ENCODE data around the gene PLEKHN1.
"Not testable (repeated sequence)": the region's sequence is repeated elsewhere in the genome, so short reads cannot be mapped to it uniquely, and the experiment has no call there.

Gene PLEKHN1

DNA sequence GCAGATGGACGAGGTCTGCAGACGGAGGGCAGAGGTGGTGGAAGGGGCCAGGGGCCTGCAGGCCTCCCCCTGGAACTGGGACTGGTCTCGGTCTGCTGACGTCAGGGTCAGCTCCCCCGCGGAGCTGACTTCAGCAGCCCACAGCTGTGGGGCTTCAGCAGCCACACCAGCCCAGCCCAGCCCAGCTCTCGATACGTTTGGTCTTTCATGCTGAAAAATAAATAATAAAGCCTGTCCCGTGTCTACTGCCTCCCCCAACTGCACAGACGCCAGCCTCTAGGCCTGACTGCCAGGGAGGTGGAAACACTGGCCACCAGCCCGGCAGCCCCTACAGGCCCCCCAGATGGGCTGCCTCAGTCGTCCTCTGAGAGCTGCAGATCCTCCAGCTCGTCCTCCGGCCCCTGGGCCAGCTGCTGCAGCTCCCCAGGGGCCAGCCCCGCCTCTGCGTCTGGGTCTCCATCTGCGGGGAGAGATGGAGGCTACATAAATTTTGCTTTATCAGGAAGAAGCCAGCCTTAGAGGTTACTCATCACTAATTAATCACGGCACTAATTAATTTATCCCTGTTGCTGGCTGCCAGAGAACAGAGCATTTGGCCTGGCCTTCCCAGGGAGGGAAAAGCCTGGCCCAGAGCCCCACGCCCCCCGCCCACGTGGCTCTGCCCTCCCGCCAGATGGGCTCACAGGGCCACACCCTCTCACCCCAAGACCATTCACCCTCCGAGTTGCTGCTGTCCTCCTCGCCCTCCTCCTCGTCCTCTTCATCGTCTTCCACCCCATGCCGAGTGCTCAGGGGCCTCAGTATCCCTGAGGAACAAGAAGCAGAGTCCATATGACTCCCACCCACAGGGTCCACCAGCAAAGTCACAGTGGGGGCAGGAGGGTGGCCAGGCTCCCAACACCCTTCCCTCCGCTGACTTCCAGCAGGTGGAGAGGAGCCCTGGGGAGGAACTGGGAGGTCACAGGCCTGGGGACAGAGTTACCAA is 21.6 kb upstream of the PLEKHN1 start:
- DNase-seq: no peak

DNA sequence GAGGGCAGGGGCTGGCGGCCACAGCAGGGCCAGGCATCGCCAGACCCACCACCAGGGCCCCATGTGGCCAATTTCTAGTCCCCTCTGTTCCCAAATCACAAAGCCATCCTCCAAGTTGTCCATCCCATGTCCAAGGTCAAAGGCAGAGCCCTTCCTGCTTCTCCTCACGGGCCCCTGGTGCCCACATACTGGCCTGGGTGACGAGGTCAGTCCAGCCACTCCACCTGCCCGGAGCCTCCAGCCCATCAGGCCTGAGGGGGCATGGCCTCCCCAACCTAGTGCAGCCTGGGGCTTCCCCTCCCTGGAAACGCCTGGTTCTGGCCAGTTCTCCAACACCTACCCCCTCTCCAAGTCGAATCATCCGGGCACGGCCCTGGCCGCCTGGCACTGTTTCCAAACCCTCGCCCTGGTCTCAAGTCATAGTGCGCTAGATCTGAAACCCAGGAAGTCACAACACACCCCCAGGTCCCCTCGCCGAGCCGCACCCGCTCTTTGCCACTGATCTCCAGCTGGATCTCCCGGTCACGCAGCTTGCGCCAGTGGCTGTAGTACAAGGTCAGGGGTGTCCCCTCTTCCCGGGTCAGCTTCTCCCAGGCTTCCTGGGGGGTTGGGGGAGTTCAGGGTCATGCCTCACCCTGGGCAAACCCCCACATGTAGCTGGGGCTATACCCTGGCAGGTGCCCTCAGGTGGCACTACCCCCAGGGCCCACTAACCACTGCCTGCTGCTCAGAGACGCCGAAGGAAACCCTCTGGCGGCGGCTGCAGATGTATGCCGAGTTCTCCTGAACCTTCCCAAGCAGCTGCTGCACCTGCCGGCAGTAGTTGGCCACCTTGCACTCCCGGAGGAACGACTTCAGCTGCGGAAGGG is 20.4 kb upstream of the PLEKHN1 start:
- no peak for DNase-seq

DNA sequence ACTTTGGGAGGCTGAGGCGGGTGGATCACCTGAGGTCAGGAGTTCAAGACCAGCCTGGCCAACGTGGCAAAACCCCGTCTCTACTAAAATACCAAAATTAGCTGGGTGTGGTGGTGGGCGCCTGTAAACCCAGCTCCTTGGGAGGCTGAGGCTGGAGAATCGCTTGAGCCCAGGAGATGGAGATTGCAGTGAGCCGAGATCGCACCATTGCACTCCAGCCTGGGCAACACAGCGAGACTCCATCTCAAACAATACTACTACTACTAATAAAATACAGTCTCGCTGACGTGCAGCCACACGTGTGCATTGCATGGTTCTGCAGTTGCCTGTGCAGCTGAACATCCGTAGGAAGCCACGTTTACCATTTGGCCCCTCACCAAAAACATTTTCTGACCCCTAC is 19.5 kb upstream of the PLEKHN1 start:
- not testable (repeated sequence) for DNase-seq

DNA sequence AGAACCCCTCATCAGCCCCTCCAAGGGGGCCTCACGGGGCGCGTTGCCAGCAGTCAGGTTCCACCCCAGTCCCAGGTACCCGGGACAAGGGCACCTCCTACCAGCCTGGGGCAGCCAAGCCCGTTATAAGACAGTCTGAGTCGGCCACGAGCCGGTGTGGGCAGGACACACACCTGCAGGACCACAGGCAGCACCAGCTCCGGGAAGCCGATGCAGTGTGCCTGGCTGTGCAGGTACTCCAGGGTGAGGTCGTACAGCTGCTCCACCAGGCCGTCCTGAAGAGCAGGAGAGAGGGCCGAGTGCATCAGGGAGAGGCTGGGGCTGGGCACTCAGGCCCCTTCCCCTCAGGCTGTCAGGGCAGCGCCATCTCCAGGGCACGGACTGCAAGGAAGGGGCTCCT is 18.3 kb upstream of the PLEKHN1 start:
- DNase-seq: no peak

DNA sequence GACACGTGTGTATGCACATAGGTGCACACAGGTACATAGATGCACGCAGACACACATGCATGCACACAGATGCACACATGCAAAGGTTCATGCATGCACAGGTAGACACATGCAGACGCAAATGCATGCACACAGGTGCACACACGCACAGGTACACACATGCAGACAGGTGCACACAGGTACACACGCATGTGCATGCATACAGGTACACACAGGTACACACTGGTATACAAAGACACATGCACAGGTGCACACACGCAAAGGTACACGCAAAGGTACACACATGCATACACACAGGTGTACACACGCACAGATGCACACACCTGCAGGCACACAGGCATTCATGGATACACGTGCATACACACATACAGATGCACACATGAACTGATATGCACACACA is 16.0 kb upstream of the PLEKHN1 start:
- no peak for DNase-seq

DNA sequence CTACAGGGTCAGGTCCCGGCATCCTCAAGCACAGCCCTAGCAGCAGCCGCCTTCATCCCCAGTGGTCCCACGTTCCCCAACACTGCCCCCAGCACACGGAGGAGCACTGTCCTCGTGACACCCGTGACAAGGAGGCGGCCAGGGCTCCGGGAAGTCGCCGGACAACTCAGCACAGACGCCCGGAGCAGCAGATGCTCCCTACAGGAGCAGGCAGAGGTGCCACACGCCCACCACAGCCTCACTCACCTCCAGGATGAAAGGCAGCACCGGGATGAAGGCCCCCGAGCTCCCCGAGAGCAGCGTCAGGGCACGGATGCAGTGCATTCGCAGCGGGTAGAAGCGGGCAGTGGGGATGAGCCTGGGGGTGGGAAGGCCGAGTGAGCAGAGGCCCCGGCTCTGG is 15.4 kb upstream of the PLEKHN1 start:
- DNase-seq: no peak

DNA sequence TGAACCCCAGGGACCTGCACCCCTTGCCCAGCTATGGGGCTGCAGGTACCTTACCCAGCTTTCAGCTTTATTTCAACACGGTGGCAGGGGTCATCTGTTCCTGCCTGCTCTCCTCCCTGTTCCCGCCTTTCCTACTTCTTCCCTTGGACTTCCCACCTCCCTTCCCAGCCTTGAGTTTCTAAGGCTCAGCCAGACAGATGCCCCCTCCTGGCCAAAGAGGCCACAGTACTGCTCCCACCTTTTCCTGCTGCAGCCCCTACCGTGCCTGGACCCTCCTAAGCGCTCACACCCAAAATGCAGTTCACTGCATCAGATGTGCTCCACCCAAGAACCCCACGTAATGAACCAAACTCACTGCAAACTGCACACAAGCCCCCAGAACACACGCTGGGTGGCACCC is 14.9 kb upstream of the PLEKHN1 start:
- no peak for DNase-seq

DNA sequence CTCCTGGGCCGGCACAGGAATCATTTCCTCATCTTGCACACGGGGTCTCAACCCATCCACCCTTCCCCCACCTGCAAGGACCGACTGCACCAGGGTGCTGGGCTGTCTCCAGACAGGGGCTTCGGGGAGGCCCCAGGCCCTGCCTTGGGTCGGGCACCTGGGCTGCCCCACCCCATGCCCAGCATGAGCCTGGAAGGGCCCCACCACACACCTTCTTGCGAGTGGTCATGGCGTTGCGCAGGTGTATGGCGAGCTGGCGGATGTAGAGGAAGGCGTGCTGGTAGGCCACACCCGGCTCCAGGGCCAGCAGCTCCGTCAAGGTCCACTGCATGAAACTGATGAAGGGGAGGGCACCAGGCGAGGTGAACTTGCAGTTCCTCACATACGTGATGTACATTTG is 14.1 kb upstream of the PLEKHN1 start:
- no peak for DNase-seq

DNA sequence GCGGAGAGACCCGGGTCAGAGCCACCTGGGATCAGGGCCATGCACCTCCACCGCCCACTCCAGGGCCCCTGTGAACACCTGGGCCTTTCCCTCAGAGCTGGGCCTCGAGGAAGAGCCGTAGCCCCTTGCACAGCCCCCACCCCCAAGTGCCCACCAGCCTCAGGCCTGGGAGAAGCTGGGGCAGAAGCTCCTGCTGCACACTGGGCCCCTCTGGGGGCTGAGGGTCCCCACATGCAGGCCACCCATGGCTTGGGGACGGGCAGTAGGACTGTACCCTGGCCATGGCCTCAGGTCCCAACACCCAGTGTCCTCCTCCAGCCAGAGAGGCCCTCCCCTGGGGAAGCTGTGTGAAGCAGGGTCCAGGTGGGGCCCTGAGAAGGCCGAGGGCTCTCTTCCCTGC is 13.7 kb upstream of the PLEKHN1 start:
- DNase-seq: no peak

DNA sequence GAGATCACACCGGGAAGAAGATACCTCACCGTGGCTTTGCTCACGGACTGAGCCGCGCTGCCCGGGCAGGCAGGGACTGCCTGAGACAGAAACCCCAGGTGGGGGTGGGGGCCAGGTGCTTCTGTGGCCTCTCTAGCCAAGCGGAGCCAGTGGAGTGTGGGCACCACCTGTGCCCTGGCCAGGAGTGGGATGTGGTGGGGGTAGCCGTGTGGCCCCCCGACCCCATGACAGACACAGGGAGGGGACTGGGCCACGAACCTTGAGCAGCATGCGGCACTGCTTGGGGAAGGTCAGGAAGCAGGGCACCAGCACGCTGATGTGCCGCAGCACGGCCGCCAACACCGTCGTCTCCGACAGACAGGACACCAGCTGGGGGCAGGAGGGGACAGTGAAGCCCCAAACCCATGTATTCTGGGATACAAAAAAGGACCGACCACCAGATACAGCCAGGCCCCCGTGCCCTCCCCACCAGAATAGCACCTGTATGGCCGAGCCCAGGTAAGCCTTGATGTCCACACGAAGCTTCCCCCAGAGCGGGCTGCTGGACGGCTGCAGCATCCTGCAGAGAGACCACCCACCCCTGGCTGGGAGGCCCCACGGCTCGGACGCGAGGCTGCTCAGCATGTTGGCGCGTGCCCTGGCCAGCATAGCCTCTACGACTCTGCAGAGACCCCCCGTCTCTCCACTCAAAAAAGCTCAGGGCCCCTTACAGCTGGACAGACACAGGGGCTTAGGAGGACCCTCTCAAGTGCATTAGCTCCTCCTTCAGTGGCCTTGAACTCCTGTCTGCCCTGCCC is 12.6 kb upstream of the PLEKHN1 start:
- no peak for DNase-seq

DNA sequence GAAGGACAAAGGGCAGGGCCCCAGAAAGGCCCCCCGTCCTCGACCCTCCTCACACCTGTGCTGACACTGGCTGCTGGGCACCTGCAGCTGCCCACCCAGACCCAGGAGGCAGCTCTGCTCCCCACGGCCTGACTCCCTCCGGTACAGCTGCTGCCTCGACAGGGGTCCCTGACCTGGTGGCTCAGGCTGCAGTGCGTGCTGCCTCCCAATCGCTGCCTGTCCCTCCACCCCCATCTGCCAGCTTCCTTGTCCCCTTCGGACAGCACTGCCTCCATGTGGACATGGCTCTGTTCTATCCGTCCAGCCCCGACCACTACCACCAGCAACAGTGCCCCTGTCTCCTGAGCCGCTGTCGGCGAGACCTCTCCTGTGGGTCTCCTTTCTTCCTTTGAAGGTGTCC is 11.4 kb upstream of the PLEKHN1 start:
- DNase-seq: no peak

DNA sequence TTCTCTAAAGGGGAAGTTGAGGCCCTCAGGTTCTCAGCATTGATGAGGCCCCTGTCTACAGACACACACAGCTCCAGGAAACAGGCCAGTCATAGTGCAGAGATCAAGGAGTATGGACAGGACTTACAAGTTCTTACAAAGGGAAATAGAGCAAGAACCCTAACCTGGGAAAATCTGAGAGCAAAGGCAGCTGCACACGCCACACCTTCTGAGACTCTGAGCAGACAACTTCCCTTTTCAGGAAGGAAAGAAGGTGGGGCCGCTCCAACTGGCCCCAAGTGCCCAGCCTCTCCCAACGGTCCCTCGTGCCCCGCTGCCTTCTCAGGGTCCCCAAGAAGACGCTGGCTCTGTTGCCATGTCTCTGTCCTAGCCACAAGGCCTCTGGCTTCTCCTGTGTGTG is 10.8 kb upstream of the PLEKHN1 start:
- DNase-seq: no peak

DNA sequence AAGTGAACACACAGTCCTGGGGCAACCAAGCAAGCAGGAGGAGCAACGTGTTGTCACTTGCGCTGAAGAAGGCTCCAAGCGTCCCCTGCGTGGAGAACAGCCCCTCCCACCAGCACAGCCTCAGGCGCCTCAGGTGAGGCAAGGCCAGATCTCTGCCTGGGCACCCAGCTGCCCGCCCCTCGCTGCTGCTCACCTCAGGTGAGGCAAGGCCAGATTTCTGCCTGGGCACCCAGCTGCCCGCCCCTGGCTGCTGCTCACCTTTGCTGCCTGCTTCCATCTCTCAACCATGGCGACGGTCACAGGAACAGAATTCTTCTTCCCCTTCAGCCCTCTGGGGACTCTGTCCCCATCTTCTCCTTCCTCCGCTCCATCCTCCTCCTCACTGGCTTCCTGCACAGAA is 9.6 kb upstream of the PLEKHN1 start:
- DNase-seq: no peak

DNA sequence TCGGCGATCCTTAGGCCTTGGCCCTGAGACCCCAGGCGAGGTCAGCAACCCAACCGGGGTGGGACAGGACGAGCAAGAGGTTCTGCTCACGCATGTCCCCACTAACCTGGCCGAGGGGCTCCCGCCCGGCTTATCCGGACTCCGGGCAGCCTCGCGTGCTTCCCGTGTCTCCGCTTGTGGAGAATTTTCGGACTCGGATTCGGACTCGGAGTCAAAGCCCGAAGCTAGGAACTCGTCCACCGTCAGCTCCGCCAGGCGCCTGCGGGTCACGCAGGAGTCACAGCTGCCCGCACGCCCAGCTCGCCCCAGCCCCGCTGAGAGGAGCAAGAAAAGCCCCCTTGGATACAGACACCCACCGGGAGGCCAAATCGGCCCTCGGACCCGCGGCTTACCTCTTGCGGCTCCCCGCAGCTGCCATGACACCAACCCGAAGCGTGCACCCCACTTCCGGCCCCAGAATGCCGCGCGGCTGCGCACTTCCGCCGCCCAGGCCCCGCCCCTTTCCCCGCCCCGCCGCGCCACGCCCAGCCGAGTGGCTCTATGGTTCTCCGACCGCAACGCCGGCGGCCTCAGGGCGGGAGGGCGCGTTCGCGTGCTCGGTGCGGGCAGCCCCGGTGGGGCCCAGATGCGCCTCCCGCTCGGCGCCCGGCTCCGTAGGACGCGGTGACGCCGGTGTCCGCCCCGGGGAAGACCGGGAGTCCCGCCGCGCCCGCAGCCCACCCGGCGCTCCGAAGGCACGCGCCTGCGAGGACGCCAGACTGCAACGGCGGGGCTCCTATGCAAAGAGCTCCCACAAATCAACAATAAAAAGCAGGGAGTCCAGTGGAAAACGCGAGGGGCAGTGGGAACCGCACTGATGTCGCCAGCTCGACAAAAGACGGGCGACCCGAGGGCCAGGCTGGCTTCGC is 7.2 kb upstream of the PLEKHN1 start, which contains the start of gene NOC2L:
Gene NOC2L (minus strand): TSS at position 434 of the 908 bp plus-strand sequence. CDS start 16 bp downstream, at position 418.
- DNase-seq: peak; percentile 99

DNA sequence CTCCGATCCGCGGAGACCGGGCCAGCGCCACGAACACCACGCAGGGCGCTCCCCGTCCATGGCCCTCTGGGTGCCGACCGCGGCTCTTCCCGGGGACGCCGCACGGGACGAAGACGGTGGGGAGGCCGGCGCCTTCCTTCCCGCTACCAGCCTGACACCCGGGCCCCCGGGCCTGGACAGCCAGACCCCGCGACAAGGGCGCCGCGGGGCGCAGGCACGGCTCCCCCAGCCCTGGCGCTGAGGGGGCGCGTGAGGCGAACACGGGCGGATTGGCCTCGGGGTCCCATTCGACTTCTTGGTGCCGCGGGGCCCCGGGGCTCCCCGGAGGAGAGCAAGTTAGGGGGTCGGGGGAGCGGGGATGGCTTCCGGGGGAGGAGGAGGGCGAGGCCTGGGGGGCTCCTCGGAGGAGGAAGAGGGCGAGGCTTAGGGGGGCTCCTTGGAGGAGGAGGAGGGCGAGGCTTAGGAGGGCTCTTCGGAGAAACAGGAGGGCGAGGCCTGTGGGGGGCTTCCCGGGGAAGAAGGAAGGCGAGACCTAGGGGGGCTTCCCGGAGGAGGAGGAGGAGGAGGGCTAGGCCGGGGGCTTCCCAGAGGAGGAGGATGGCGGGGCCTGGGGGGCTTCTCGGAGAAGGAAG is 6.4 kb upstream of the PLEKHN1 start:
- no peak for DNase-seq

DNA sequence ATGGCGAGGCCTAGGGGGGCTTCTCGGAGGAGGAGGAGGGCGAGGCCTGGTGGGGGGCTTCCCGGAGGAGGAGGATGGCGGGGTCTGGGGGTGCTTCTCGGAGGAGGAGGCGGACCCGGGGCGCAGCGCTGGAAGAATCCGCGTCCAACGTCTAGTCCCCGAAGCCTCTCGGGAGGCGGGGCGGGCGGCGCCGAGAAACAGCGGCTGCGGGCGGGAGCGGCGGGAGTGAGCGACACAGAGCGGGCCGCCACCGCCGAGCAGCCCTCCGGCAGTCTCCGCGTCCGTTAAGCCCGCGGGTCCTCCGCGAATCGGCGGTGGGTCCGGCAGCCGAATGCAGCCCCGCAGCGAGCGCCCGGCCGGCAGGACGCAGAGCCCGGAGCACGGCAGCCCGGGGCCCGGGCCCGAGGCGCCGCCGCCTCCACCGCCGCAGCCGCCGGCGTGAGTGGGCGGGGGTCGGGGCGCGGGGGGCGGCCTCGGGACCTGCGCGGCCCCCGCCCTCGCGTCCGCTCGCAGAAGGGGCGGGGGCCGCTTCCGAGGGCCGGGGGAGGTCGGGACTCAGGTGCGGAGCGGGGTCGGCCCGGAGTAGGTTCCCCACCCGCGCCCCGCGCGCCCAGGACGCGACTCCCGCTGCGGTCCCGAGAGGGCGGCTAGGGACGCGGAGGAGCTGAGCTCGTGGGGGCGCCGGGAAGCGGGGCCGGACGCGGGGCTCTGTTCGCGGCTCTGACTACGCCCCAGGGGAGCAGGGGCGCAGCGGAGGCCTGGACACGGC is 5.7 kb upstream of the PLEKHN1 start, which contains the start of gene KLHL17:
Gene KLHL17 (plus strand): TSS at position 222 of the 769 bp plus-strand sequence. CDS start 110 bp downstream, at position 332.
- peak; percentile 79 for DNase-seq

DNA sequence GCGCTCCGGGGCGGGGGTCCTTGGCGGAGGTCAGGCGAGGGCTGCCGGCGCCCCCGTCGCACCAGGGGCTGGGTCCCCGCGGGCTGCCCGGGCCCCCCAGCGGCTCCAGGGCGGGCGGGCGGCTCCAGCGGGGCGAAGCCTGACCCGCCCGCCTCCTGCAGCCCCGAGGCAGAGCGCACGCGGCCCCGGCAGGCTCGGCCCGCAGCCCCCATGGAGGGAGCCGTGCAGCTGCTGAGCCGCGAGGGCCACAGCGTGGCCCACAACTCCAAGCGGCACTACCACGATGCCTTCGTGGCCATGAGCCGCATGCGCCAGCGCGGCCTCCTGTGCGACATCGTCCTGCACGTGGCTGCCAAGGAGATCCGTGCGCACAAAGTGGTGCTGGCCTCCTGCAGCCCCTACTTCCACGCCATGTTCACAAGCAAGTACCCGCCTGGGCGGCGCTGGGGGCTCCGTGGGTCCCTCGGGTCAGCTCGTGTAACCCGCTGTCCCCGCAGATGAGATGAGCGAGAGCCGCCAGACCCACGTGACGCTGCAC is 5.1 kb upstream of the PLEKHN1 start:
- no peak for DNase-seq

DNA sequence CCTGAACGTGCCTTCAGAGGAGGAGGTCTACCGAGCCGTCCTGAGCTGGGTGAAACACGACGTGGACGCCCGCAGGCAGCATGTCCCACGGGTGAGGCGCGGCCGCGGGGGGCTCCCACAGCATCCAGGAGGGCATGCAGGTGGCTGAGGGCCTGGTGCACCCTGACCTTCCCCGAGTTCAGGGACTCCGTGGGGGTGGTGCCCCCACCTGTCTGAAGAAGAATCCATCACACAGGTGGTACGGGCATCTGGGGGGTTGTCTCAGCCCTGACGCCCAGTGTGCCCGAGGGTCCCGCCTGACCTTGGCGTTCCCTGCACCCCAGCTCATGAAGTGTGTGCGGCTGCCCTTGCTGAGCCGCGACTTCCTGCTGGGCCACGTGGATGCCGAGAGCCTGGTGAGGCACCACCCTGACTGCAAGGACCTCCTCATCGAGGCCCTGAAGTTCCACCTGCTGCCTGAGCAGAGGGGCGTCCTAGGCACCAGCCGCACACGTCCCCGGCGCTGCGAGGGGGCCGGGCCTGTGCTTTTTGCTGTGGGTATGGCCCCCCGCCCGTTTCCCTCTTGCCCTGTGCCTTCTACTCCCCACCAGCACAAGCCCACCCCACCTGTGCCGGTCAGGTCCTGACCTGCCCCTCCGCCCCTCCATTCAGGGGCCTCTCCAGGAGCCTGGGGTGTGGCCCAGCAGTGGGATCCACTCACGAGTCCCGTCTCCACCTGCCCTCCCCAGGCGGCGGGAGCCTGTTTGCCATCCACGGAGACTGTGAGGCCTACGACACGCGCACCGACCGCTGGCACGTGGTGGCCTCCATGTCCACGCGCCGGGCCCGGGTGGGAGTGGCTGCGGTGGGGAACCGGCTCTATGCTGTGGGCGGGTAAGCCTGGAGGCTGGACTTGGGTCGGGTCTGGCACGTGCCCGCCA is 3.6 kb upstream of the PLEKHN1 start:
- DNase-seq: no peak

DNA sequence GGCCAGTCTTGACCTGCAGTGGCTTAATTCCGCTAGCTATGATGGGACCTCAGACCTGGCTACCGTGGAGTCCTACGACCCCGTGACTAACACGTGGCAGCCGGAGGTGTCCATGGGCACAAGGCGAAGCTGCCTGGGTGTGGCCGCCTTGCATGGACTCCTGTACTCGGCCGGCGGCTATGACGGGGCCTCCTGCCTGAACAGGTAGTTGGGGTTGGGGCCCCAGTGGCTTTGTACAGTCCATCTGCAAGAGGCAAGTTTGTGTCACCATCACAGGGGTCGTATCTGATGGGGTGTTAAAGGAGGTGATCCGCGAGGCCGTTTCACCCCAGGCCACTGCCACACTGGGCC is 3.0 kb upstream of the PLEKHN1 start:
- no peak for DNase-seq

Data from activated T-cell treated with anti-CD3 and anti-CD28 coated beads, Interleukin-2, amount 50 U/mL, for 1 hour (primary cell).